Measurements from ENCODE around the gene AKAP8.
"Not testable (repeated sequence)": the region's sequence is repeated elsewhere in the genome, so short reads cannot be mapped to it uniquely, and the experiment has no call there.

GRCh38 chr19:15411351-15411750 lies 31.8 kb upstream of the AKAP8 start:
- TF ChIP-seq CTCF, POLR2A (IDR thresholded peaks at IDR 0.05): not testable (repeated sequence)

Data from thyroid gland (tissue), 4 donors.